Right lobe of liver (tissue), 4 donors: ENCODE data around the gene TIGD4.

Experiments used
- CTCF ChIP-seq, 4 donors: fragments of 200-600 bp in 3 of 4; fragments of 450-650 bp in 1 of 4; IDR thresholded peaks; one replicate each; pipeline versions ENCODE4 v1.5.1 to v1.8.0; 2016 to 2022; ENCODE audit warnings: antibody characterized with exemption in 4 of 4, mild to moderate bottlenecking in 2 of 4
- POLR2A ChIP-seq: fragments of 450-650 bp; IDR thresholded peaks from one replicate; pipeline ENCODE4 v1.6.1; 2017; ENCODE audit warnings: antibody characterized with exemption, mild to moderate bottlenecking
- donor health status: DM: no; HTN: no; CAD: no.
- donor health status: DM: no; HTN: no; CAD: no.
- donor health status: DM: no; HTN: yes; CAD: no.

GRCh38 chr4:152747444-152747843 lies 32.1 kb downstream of the TIGD4 start:
- no peak for TF ChIP-seq CTCF (IDR thresholded peaks at IDR 0.05)
- no peak for TF ChIP-seq POLR2A
